Spinal cord (tissue), 10 donors: ENCODE results near the gene KIF26A. TPM values are rescaled to one million over a fixed set of nuclear protein-coding genes. Genes with fewer than 3 reads are reported as not detected.

Source experiments
- DNase-seq, 6 donors: peaks; one replicate each; pipeline versions ENCODE4 v3.0.0 to v3.0.0-alpha.2; 2013 to 2015; ENCODE audit warnings: low spot score in 6 of 6, low read depth in 4 of 6
- H3K27ac ChIP-seq: one replicate; pipeline ENCODE4 v1.5.1; 2013; ENCODE audit warnings: low read depth, low read length, control low read depth
- H3K27me3 ChIP-seq: one replicate; pipeline ENCODE4 v1.6.1; 2013; ENCODE audit warnings: low read length; ENCODE audit not compliant: control insufficient read depth, insufficient read depth
- H3K36me3 ChIP-seq: one replicate; pipeline ENCODE4 v1.6.1; 2013; ENCODE audit warnings: low read length; ENCODE audit not compliant: control insufficient read depth, insufficient read depth
- H3K4me1 ChIP-seq: one replicate; pipeline ENCODE4 v1.6.1; 2013; ENCODE audit warnings: low read length; ENCODE audit not compliant: control insufficient read depth, insufficient read depth
- H3K4me3 ChIP-seq: one replicate; pipeline ENCODE4 v1.5.1; 2013; ENCODE audit warnings: low read depth, low read length, control low read depth
- H3K9me3 ChIP-seq: one replicate; pipeline ENCODE4 v1.6.1; 2013; ENCODE audit warnings: low read length; ENCODE audit not compliant: control insufficient read depth, insufficient read depth
- WGBS: methylation state at CpG from one replicate; pipeline ENCODE4 v1.1.5; 2013; ENCODE audit warnings: missing lambda C conversion rate; ENCODE audit not compliant: insufficient coverage; 5-methylcytosine and 5-hydroxymethylcytosine counted together
- polyA plus RNA-seq, 2 donors: library from polyadenylated mRNA; unstranded; fragments of 120-200 nt; gene quantifications; one replicate each; pipeline ENCODE4 v1.2.1, GENCODE V29; 2013; ENCODE audit not compliant: insufficient read length in 2 of 2
- total RNA-seq, 2 donors: library from RNA; depleted of rRNA in 1 of 2; stranded (reverse); fragments of 120-200 nt in 1 of 2; fragments of >200 nt in 1 of 2; gene quantifications; one replicate each; pipeline versions ENCODE4 v1.2.3 to v1.2.4, GENCODE V29; 2013 to 2014
- donor health status: healthy.

The KIF26A gene
- total and polyA plus RNA-seq, 4 donors = 4.3 to 15.5 (median 10.0) TPM

DNA sequence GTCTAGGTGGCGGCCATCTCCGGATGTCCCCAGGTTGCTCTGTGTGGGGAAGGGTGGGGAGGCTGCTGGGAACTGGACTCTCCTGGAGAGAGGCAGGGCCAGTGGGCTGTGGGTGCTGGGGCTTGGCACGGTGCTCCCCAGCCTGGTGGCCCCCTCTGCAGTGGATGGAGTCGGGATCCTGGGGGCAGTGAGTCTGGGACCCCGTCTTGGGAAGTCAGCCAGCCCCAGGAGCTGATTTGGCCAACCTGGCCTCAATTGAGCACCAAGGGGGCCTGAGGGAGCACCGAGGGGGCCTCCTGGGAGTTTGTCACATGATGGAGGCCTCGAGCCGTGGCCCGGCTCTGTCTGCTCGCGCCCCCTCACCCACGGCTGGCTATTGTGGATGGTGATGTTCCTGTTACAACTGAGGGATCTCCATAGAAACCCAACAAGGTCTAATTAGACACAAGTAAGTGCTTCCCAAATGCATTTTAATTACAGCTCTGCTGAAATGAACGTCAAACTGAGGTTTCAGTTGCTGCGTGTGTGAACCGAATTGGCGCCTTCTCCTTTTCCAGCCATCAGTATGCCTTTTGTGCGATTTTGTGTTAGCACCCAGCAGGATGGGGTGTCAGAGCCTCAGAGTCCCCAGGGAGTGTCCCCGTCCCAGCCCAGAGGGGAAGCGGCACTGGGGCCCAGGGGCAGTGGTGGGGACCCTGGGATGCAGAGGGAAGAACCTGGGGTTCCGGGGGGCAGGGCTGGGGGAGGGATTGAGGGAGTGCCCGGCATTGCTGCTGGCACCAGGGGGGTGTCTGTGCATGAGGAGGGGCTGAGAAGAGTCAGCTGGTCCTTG is 71.8 kb downstream of the KIF26A start:
- no peak overlapping the region for H3K27ac ChIP-seq
- no peak overlapping the region for H3K4me3 ChIP-seq
- WGBS = 29% methylated on average over 20 of the region's 21 CpGs

DNA sequence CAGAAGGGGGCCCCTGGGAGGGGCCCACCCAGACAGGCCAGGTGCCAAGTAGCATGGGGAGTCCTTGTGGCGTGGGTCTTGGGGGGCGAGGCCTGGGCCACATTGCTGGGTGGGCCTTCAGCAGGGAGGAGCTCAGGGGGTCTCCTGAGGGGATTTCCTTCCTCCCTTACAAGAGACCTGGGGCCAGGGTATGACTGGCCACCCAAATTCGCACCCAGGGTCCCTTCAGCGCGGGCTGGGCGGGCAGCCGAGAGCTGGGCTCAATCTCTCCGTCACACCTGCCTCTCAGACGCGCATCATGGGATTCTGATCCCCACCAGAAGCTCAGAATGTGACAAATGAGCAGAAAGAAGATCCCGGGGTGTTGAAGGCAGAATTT is 72.4 kb downstream of the KIF26A start:
- no peak for DNase-seq
- WGBS = 64% methylated on average over 7 of the region's 11 CpGs
- Histone ChIP-seq H3K36me3 (no peaks in the 10 kb centered on the region), H3K4me1 (peaks cover 29% of the 10 kb centered on the region), H3K27ac (no peak overlapping the region), H3K27me3 (peaks cover 2% of the 10 kb centered on the region), H3K4me3 (no peak overlapping the region), H3K9me3 (no peaks in the 10 kb centered on the region)

More for the DNA sequence above, 71.8 kb downstream of the KIF26A start:
- H3K4me1 ChIP-seq = peaks cover 31% of the 10 kb centered on the region
- no peaks in the 10 kb centered on the region for H3K36me3 ChIP-seq
- peak in 2 of 6 donors; percentile 79 to 89 for DNase-seq
- peaks cover 2% of the 10 kb centered on the region for H3K27me3 ChIP-seq
- H3K9me3 ChIP-seq = no peaks in the 10 kb centered on the region

DNA sequence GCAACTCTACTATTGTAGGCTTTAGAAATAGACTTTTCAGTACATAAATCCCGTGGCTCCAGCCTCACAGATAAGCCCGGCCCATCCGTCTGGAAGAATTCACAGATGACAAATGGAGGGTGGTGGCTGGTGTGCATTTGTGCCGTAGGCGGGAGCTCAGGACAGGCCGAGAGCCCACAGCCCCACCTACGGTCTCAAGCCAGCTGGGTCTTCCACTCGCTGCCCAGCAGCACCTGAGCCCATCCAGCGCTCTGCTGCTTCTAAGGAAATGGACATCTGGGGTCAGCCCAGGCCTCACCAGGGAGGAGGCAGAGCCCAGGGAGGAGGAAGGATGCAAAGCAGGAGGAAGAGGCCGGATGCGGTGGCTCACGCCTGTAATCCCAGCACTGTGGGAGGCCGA is 72.8 kb downstream of the KIF26A start:
- Histone ChIP-seq H3K27ac (no peak overlapping the region), H3K4me3 (no peak overlapping the region), H3K9me3 (no peaks in the 10 kb centered on the region), H3K4me1 (peaks cover 25% of the 10 kb centered on the region), H3K27me3 (peaks cover 2% of the 10 kb centered on the region), H3K36me3 (no peaks in the 10 kb centered on the region)
- peak in 1 of 6 donors; percentile 54 for DNase-seq
- 69% methylated on average over 8 of the region's 13 CpGs for WGBS

DNA sequence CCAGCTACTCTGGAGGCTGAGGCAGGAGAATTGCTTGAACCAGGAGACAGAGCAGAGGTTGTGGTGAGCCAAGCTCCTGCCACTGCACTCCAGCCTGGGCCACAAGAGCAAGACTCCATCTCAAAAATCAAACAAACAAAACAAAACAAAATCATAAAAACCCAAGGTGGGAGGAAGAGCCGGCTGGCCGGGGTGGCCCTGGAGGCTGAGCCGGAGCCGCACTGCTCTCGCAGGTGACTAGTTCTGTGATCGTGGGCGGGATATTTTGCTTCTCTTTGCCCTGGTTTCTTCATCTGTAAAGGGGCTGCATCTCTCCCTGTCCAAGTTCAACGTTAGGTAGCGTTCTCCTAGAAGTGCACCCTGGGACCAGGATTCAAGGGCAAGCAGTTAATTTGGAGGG is 73.4 kb downstream of the KIF26A start:
- H3K4me3 ChIP-seq = no peak overlapping the region
- no peaks in the 10 kb centered on the region for H3K9me3 ChIP-seq
- no peaks in the 10 kb centered on the region for H3K36me3 ChIP-seq
- peaks cover 20% of the 10 kb centered on the region for H3K4me1 ChIP-seq
- WGBS = 98% methylated on average over 9 of the region's 9 CpGs
- no peak overlapping the region for H3K27ac ChIP-seq
- DNase-seq = no peak
- peaks cover 2% of the 10 kb centered on the region for H3K27me3 ChIP-seq

DNA sequence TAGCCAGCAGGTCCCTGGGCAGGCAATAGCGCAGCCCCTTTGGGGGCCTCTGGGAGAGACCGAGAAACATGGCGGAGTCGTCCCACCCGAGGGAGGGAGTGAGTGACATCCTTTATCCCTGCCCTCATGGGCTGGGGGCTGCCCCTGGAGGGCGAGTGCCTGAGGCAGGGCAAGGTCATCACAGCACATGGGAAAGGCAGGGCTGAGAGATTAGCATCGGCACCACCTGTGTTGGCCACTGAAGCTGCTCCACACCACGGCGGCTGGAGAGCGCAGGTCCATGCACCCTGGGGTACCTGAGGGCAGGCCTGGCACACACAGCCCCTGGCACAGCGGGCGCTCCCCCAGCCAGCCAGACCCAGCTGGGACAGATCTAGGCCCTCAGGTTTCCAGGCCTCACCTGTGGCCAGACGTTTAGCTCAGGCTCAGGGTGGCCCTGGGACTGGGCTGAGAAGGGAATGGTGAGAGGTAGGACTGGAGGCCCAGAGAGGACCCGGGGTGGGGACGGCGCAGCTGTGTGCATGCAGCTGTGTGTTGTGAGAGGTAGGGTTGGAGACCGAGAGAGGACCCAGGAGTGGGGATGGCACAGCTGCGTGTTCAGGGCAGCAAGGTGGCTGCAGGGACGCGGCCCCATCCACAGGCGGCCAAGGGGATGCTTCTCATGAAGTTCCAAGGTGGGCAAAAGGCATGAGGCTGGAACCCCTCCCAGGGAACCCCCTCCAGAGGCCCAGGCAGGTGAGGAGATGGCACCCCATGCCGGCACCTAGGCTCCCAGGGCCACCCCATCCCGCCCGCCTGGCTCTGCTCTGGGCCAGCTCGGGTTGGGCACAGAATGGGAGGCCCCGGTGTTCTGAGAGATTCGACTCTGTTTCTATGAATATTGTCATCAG is 74.1 kb downstream of the KIF26A start:
- WGBS = 91% methylated on average over 27 of the region's 27 CpGs
- no peak overlapping the region for H3K4me3 ChIP-seq
- H3K9me3 ChIP-seq = no peaks in the 10 kb centered on the region
- peaks cover 2% of the 10 kb centered on the region for H3K27me3 ChIP-seq
- DNase-seq = no peak
- no peaks in the 10 kb centered on the region for H3K36me3 ChIP-seq
- H3K4me1 ChIP-seq = peaks cover 17% of the 10 kb centered on the region
- no peak overlapping the region for H3K27ac ChIP-seq

DNA sequence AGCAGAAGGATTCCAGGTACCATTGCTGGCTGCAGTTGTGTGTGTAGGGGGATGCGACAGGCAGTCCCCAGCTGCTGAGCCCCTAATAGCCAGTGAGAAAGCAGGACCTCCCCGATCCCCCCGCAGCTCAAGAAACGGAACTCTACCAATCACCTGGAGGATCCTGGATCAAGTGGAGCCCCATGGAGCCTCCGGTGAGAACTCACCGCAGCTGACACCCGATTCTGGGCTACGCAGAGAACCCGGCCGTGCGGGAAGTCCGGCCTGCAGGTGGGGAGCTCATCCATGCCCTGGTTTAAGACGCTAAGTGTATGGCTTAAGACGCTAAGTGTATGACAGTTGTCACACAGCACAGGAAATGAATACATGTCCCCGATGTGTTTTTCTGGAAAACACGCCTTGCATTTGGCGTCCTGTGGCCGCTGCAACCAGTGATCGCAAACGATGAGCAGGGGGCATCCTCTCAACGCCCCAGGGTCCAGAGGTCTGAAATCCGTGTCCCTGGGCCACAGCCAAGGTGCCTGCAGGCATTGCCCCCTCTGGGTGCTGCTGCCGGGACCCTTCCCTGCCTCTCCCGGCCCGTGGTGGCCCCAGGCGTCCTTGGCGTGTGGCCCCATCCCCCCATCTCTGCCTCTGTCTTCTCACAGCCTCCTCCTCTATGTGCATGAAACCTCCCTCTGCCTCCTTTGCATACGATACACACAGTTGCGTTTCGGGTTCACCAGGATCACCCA is 75.1 kb downstream of the KIF26A start:
- DNase-seq = no peak

DNA sequence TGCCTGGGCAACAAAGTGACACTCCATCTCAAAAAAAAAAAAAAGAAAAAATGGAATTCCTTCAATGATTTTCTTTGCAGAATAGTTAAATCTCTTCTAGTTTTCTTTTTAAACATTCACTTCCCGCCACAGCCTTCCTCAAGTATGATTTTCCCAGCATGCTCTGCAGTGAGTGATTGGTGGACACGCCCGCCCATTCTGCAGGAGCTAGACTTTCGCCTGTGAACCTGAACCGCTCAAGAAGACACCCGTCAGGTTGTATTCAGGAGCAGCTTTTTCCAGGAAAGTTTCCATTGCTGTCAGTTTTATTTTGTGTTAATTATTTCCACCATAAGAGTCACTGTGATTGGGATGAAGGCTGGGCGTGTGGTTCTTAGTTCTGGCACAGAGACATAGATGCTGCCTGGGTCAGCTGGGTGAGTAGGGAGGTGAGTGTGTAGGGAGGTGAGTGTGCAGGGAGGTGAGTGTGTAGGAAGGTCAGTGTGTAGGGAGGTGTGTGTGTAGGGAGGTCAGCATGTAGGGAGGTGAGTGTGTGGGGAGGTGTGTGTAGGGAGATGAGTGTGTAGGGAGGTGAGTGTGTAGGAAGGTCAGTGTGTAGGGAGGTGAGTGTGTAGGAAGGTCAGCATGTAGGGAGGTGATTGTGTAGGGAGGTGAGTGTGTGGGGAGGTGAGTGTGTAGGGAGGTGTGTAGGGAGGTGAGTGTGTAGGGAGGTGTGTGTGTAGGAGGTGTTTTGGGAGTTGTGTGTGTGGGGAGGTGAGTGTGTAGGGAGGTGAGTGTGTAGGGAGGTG is 76.2 kb downstream of the KIF26A start:
- no peak for DNase-seq
- Histone ChIP-seq H3K4me3 (no peak overlapping the region), H3K27me3 (peaks cover 4% of the 10 kb centered on the region), H3K9me3 (no peaks in the 10 kb centered on the region), H3K4me1 (peaks cover 20% of the 10 kb centered on the region), H3K36me3 (no peaks in the 10 kb centered on the region), H3K27ac (no peak overlapping the region)
- WGBS = 89% methylated on average over 6 of the region's 7 CpGs

More for the DNA sequence above, 75.1 kb downstream of the KIF26A start:
- no peaks in the 10 kb centered on the region for H3K9me3 ChIP-seq
- H3K4me1 ChIP-seq = peaks cover 17% of the 10 kb centered on the region
- no peaks in the 10 kb centered on the region for H3K36me3 ChIP-seq
- H3K27me3 ChIP-seq = peaks cover 2% of the 10 kb centered on the region
- WGBS = 92% methylated on average over 30 of the region's 30 CpGs
- H3K27ac ChIP-seq = no peak overlapping the region
- H3K4me3 ChIP-seq = no peak overlapping the region

DNA sequence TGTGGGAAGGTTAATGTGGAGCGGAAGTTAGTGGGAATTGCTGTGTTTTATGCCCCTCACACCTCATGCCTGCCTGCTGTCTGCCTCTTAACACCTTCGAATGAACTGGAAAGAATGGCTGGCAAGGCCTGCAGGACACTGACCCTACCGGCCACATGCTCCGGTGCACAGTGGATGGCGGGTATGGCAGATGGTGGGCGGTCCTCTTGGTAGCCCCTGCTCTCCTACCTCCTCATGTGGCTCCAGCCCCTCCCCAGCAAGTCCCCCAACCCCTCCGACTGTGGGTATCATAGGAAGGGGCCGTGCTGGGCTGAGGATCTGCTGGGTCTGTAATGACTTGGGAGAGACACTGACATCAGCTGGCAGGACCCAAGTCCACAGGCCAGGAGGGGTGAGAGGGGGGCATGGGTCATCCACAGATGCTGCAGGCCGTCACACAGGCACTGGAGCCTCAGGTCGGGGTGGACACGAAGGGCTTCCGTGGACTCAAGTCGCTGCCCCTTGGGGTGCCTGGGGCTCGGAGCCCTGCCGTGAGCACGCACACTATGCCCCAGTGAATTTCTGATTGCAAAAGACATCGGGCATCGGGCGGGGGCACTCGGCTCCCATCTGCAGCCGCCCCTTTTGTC is 77.4 kb downstream of the KIF26A start:
- Histone ChIP-seq H3K27ac (no peak overlapping the region), H3K9me3 (no peaks in the 10 kb centered on the region), H3K4me1 (peaks cover 20% of the 10 kb centered on the region), H3K27me3 (peaks cover 14% of the 10 kb centered on the region), H3K36me3 (no peaks in the 10 kb centered on the region), H3K4me3 (no peak overlapping the region)
- WGBS = 69% methylated on average over 20 of the region's 21 CpGs
- DNase-seq = no peak
